ENCODE measurements around the gene GSG1.
"Not testable (repeated sequence)": the region's sequence is repeated elsewhere in the genome, so short reads cannot be mapped to it uniquely, and the experiment has no call there.

The GSG1 gene

GRCh38 chr12:13090054-13090453 lies 13.4 kb downstream of the GSG1 start:
- no peaks in the 10 kb centered on the region for H3K36me3 ChIP-seq (ENCODE audit: insufficient read depth, low read length)
- H3K9me3 ChIP-seq (ENCODE audit: control insufficient read depth, insufficient read depth, low read length) = no peaks in the 10 kb centered on the region
- no peak overlapping the region for H3K9ac ChIP-seq (ENCODE audit: low read depth, low read length)
- peaks cover 45% of the 10 kb centered on the region for H3K4me1 ChIP-seq (ENCODE audit: insufficient read depth, low read length)

- Histone ChIP-seq H3K36me3 (ENCODE audit: insufficient read depth, low read length) (no peaks in the 10 kb centered on the region), H3K9me3 (ENCODE audit: control insufficient read depth, insufficient read depth, low read length) (no peaks in the 10 kb centered on the region), H3K4me1 (ENCODE audit: insufficient read depth, low read length) (peaks cover 43% of the 10 kb centered on the region), H3K9ac (ENCODE audit: low read depth, low read length) (no peak overlapping the region)
These were observed 15.0 kb downstream of the GSG1 start for GRCh38 chr12:13088496-13088895.

- Histone ChIP-seq H3K36me3 (ENCODE audit: insufficient read depth, low read length) (no peaks in the 10 kb centered on the region), H3K9ac (ENCODE audit: low read depth, low read length) (no peak overlapping the region), H3K4me1 (ENCODE audit: insufficient read depth, low read length) (peaks cover 39% of the 10 kb centered on the region), H3K9me3 (ENCODE audit: control insufficient read depth, insufficient read depth, low read length) (no peaks in the 10 kb centered on the region)
These were observed 15.7 kb downstream of the GSG1 start for GRCh38 chr12:13087766-13088165.

- Histone ChIP-seq H3K4me1 (ENCODE audit: insufficient read depth, low read length) (peaks cover 30% of the 10 kb centered on the region), H3K9me3 (ENCODE audit: control insufficient read depth, insufficient read depth, low read length) (no peaks in the 10 kb centered on the region), H3K9ac (ENCODE audit: low read depth, low read length) (no peak overlapping the region; the same call in 1 of the 2 replicates), H3K36me3 (ENCODE audit: insufficient read depth, low read length) (no peaks in the 10 kb centered on the region)
These were observed 17.3 kb downstream of the GSG1 start for GRCh38 chr12:13085968-13086686.

GRCh38 chr12:13084898-13085640 lies 18.4 kb downstream of the GSG1 start:
- Histone ChIP-seq H3K9me3 (ENCODE audit: control insufficient read depth, insufficient read depth, low read length) (no peaks in the 10 kb centered on the region), H3K9ac (ENCODE audit: low read depth, low read length) (no peak overlapping the region), H3K36me3 (ENCODE audit: insufficient read depth, low read length) (no peaks in the 10 kb centered on the region), H3K4me1 (ENCODE audit: insufficient read depth, low read length) (peaks cover 30% of the 10 kb centered on the region)

DNA sequence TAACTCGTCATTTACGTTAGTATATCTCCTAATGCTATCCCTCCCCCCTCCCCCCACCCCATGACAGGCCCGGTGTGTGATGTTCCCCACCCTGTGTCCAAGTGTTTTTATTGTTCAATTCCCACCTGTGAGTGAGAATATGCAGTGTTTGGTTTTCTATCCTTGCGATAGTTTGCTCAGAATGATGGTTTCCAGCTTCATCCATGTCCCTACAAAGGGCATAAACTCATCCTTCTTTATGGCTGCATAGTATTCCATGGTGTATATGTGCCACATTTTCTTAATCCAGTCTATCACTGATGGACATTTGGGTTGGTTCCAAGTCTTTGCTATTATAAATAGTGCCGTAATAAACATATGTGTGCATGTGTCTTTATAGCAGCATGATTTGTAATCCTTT lies 19.8 kb downstream of the GSG1 start:
- not testable (repeated sequence) for H3K9me3 ChIP-seq (ENCODE audit: control insufficient read depth, insufficient read depth, low read length); H3K9ac ChIP-seq (ENCODE audit: low read depth, low read length); H3K36me3 ChIP-seq (ENCODE audit: insufficient read depth, low read length)
- H3K4me1 ChIP-seq (ENCODE audit: insufficient read depth, low read length) = peaks cover 21% of the 10 kb centered on the region

GRCh38 chr12:13082861-13083260 lies 20.6 kb downstream of the GSG1 start:
- H3K9ac ChIP-seq (ENCODE audit: low read depth, low read length) = no peak overlapping the region
- H3K4me1 ChIP-seq (ENCODE audit: insufficient read depth, low read length) = peaks cover 13% of the 10 kb centered on the region
- no peaks in the 10 kb centered on the region for H3K9me3 ChIP-seq (ENCODE audit: control insufficient read depth, insufficient read depth, low read length)
- H3K36me3 ChIP-seq (ENCODE audit: insufficient read depth, low read length) = no peaks in the 10 kb centered on the region

GRCh38 chr12:13080266-13080665 lies 23.2 kb downstream of the GSG1 start:
- Histone ChIP-seq H3K9ac (ENCODE audit: low read depth, low read length) (no peak overlapping the region), H3K4me1 (ENCODE audit: insufficient read depth, low read length) (peaks cover 4% of the 10 kb centered on the region; the same call in 1 of the 2 replicates), H3K9me3 (ENCODE audit: control insufficient read depth, insufficient read depth, low read length) (no peaks in the 10 kb centered on the region), H3K36me3 (ENCODE audit: insufficient read depth, low read length) (no peaks in the 10 kb centered on the region)

DNA sequence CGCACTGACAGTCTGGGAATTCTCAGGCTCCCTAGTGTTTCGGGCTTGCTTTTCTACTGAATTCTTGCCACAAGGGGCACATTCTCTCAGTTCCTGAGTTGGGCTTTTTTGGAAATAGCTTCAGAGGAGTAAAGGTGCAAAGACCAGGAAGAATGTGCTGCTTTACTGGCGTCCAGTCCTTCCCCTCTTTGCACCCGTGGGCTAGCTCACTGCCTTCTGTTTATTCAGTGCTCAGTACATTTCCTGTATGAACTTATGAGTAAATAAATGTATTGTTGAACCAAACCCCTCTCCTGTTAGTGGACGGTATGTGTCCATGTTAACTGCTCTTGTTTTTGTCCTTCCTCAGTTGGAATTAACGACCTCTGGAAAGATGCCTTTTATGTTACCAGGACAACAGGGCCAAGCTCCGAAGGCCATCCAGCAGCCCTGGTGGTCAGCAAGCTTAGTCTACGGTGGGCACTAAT lies 24.0 kb downstream of the GSG1 start:
- H3K9ac ChIP-seq (ENCODE audit: low read depth, low read length) = no peak overlapping the region
- H3K36me3 ChIP-seq (ENCODE audit: insufficient read depth, low read length) = no peaks in the 10 kb centered on the region

DNA sequence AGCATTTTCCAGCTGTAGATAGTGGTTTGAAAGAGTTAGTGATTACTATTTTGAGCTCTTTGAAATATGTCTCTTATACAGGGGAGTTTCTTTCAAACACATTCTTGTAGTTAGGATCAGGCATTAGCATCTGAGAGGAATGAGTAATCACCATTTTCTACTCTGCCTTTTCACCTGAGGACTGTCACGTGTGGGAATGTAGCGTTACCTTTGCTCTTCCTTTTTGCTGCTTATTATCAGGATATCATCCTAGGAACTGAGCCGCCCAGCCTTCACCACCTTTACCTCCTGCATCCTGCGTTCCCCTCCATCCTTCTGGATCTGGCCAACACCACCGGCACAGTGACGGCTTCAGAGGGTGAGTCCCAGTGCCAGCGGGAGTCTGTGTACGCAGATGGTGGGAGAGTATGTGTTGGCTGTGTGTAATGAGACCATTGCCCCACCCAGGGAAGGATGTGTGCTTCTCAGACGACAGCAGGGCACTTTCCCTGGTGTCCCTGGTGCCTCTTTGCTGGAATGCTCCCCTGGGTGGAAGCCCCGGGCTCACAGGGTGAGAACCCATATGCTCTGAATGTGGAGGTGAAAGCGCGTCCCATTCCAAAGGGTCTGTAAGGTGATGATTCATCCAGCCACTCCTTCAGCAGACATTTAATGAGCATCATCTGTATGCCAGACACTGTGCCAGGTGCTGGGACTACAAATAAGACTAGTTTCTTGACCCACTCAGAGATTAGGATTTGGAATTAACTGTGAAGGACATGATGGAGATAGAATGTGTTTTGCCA lies 27.5 kb downstream of the GSG1 start:
- H3K36me3 ChIP-seq (ENCODE audit: insufficient read depth, low read length) = no peaks in the 10 kb centered on the region; the same call in 1 of the 2 replicates
- H3K9me3 ChIP-seq (ENCODE audit: control insufficient read depth, insufficient read depth, low read length) = no peaks in the 10 kb centered on the region
- H3K9ac ChIP-seq (ENCODE audit: low read depth, low read length) = no peak overlapping the region
- peaks cover 4% of the 10 kb centered on the region; the same call in 1 of the 2 replicates for H3K4me1 ChIP-seq (ENCODE audit: insufficient read depth, low read length)

More for the DNA sequence above, 24.0 kb downstream of the GSG1 start:
- peaks cover 4% of the 10 kb centered on the region; the same call in 1 of the 2 replicates for H3K4me1 ChIP-seq (ENCODE audit: insufficient read depth, low read length)
- H3K9me3 ChIP-seq (ENCODE audit: control insufficient read depth, insufficient read depth, low read length) = no peaks in the 10 kb centered on the region

DNA sequence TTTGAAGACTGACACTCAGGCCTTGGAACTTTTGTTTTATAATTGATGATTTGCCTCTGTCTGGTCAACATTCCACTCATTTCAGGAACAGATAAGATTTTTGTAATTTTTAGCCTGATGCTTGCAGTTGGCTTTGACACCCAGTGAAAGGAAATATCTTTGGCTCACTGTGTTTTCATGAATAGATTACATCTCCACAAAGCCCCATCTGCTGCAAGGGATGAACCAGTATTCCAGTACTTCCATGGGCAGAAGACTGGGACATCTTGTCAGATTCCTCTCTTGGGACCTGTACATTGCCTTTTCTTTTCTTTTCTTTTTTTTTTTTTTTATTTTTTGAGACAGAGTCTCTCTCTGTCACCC lies 28.4 kb downstream of the GSG1 start:
- Histone ChIP-seq H3K4me1 (ENCODE audit: insufficient read depth, low read length) (peaks cover 4% of the 10 kb centered on the region; the same call in 1 of the 2 replicates), H3K9ac (ENCODE audit: low read depth, low read length) (no peak overlapping the region), H3K9me3 (ENCODE audit: control insufficient read depth, insufficient read depth, low read length) (no peaks in the 10 kb centered on the region), H3K36me3 (ENCODE audit: insufficient read depth, low read length) (no peaks in the 10 kb centered on the region; the same call in none of the 2 replicates)

DNA sequence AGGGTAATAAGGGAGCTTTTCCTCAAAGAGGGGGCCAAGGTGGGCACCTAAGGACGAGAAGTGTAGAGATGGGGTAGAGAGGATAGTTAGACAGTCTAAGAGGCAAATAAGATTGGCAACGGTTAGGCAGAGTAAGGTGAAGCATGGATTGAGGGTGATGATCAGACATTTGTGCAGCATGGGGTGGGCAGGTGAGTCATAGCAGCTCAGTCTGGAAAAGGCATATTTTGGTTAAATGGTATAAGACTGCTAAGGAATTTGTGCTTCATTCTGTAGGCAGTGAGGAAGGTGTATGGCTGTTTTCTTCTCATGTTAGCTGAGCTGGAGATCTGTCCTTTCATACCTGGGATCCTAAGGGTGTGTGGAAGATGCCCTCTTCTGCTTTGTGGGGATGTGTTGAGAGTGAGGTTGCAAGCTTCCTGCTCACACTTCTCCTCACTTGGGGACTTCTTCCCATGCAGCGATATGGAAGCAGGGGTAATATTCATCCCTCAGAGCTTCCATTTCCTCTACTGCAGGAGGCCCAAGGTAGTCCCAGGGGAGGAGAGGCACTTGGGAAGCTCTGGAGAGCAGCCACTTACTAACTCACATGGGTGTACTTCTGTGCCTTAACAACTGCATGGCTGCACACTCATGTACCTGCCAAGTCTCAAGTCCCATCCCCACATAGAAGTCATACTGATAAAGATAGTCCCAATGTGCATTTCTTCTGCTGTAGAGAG lies 28.9 kb downstream of the GSG1 start:
- Histone ChIP-seq H3K9ac (ENCODE audit: low read depth, low read length) (no peak overlapping the region), H3K36me3 (ENCODE audit: insufficient read depth, low read length) (no peaks in the 10 kb centered on the region; the same call in none of the 2 replicates), H3K9me3 (ENCODE audit: control insufficient read depth, insufficient read depth, low read length) (no peaks in the 10 kb centered on the region), H3K4me1 (ENCODE audit: insufficient read depth, low read length) (peaks cover 4% of the 10 kb centered on the region; the same call in 1 of the 2 replicates)

GRCh38 chr12:13073173-13073572 lies 30.3 kb downstream of the GSG1 start:
- no peak overlapping the region for H3K9ac ChIP-seq (ENCODE audit: low read depth, low read length)
- H3K36me3 ChIP-seq (ENCODE audit: insufficient read depth, low read length) = peaks cover 4% of the 10 kb centered on the region
- peaks cover 4% of the 10 kb centered on the region; the same call in 1 of the 2 replicates for H3K4me1 ChIP-seq (ENCODE audit: insufficient read depth, low read length)
- H3K9me3 ChIP-seq (ENCODE audit: control insufficient read depth, insufficient read depth, low read length) = no peaks in the 10 kb centered on the region
